GM13977 (cell line): ENCODE results near the gene FRRS1L.

Experiments used
- DNase-seq: peaks from one replicate; pipeline ENCODE4 v3.0.0; 2012; ENCODE audit warnings: low spot score
- CTCF ChIP-seq: IDR thresholded peaks from 2 replicates; pipeline ENCODE4 v1.5.1; 2012; ENCODE audit warnings: mild to moderate bottlenecking, control low read depth; ENCODE audit not compliant: insufficient read depth; ENCODE audit errors: extremely low read depth, missing control alignments
- in situ Hi-C: fragments of 300-500 bp; cut with MboI; formaldehyde crosslinking; loops from one replicate; pipeline ENCODE4 v1.12.0; 2022; ENCODE audit warnings: low sequenced_read_pairs, low pct_unique_long_range_greater_than_20kb, mixed read lengths, inconsistent platforms; ENCODE audit not compliant: unreplicated experiment

Gene FRRS1L

GRCh38 chr9:109191746-109192145, 24.7 kb upstream of the FRRS1L start:
- no peak for TF ChIP-seq CTCF
- in situ Hi-C loops, result no loop called here

GRCh38 chr9:109190151-109190550, 23.1 kb upstream of the FRRS1L start:
- DNase-seq, result no peak
- in situ Hi-C loops, result no loop called here
- no peak for TF ChIP-seq CTCF

More at GRCh38 chr9:109191746-109192145, 24.7 kb upstream of the FRRS1L start:
- no peak for DNase-seq

- in situ Hi-C loops, result no loop called here
Measured at GRCh38 chr9:109186857-109187520, 19.9 kb upstream of the FRRS1L start.

GRCh38 chr9:109182940-109183798, 16.1 kb upstream of the FRRS1L start:
- in situ Hi-C loops, result no loop called here
- peak; percentile 48 for DNase-seq

More at GRCh38 chr9:109186857-109187520, 19.9 kb upstream of the FRRS1L start:
- no peak for DNase-seq
- no peak for TF ChIP-seq CTCF

GRCh38 chr9:109182550-109182939, 15.5 kb upstream of the FRRS1L start:
- no peak for TF ChIP-seq CTCF
- no peak for DNase-seq
- in situ Hi-C loops, result no loop called here

More at GRCh38 chr9:109182940-109183798, 16.1 kb upstream of the FRRS1L start:
- TF ChIP-seq CTCF, result peak; percentile 60

GRCh38 chr9:109181284-109181683, 14.2 kb upstream of the FRRS1L start:
- peak; percentile 67 for DNase-seq
- no peak for TF ChIP-seq CTCF
- in situ Hi-C loops, result no loop called here
